H1 (cell line): ENCODE data around the gene DPEP2NB. TPM values are rescaled to one million over a fixed set of nuclear protein-coding genes. Genes with fewer than 3 reads are reported as not detected.

Source experiments
- ATF3 ChIP-seq: IDR thresholded peaks from 2 replicates; pipeline ENCODE4 v1.6.1; 2011; ENCODE audit warnings: low read depth, mild to moderate bottlenecking, low read length; ENCODE audit not compliant: insufficient read depth
- CBX5 ChIP-seq: fragments of 300-800, 300-1000 bp; sonication (generic); IDR thresholded peaks from 2 replicates; pipeline ENCODE4 v1.7.1; 2016; ENCODE audit warnings: antibody characterized with exemption, low read length, low read depth
- CHD2 ChIP-seq: IDR thresholded peaks from 2 replicates; pipeline ENCODE4 v1.6.1; 2012; ENCODE audit warnings: low read length, improper control_type of control experiment
- CTBP2 ChIP-seq: IDR thresholded peaks from 2 replicates; pipeline ENCODE4 v1.7.0; 2011; ENCODE audit warnings: borderline replicate concordance, mild to moderate bottlenecking, moderate library complexity, mixed read lengths, low read length; ENCODE audit not compliant: insufficient read depth, insufficient read length
- E2F6 ChIP-seq: IDR thresholded peaks from 2 replicates; pipeline ENCODE4 v1.6.1; 2012; ENCODE audit warnings: inconsistent platforms
- GTF2F1 ChIP-seq: IDR thresholded peaks from 2 replicates; pipeline ENCODE4 v1.6.1; 2012; ENCODE audit warnings: low read depth, low read length, improper control_type of control experiment, borderline replicate concordance
- JUN ChIP-seq: IDR thresholded peaks from 2 replicates; pipeline ENCODE4 v1.6.1; 2011; ENCODE audit warnings: low read depth, mild to moderate bottlenecking, improper control_type of control experiment, low read length
- JUND ChIP-seq: IDR thresholded peaks from 2 replicates; pipeline ENCODE4 v1.6.1; 2011; ENCODE audit warnings: mild to moderate bottlenecking, improper control_type of control experiment, low read length
- KDM4A ChIP-seq: IDR thresholded peaks from one replicate; pipeline ENCODE4 v1.7.1; 2012; ENCODE audit warnings: low read depth, mild to moderate bottlenecking, moderate library complexity, low read length, inconsistent platforms; ENCODE audit not compliant: severe bottlenecking
- MAFK ChIP-seq: IDR thresholded peaks from 2 replicates; pipeline ENCODE4 v1.6.1; 2012; ENCODE audit warnings: low read depth, mild to moderate bottlenecking, improper control_type of control experiment, low read length
- PHF8 ChIP-seq: fragments of 200-600 bp; sonication (generic); conservative IDR thresholded peaks from 2 replicates; pipeline ENCODE4 v1.7.1; 2012; ENCODE audit warnings: low read depth, mild to moderate bottlenecking, inconsistent platforms, low read length, moderate library complexity
- POLR2A ChIP-seq, 2 experiments: IDR thresholded peaks; 1 replicate in 1 of 2; 2 replicates in 1 of 2; pipeline ENCODE4 v1.6.1; 2011; ENCODE audit warnings: low read depth in 2 of 2, low read length in 2 of 2, mild to moderate bottlenecking in 2 of 2; ENCODE audit errors: control extremely low read depth in 1 of 2
- POLR2AphosphoS5 ChIP-seq: IDR thresholded peaks from 2 replicates; pipeline ENCODE4 v1.6.1; 2011; ENCODE audit warnings: low read depth, low read length
- POU5F1 ChIP-seq: IDR thresholded peaks from 2 replicates; pipeline ENCODE4 v1.6.1; 2011; ENCODE audit warnings: low read depth, mild to moderate bottlenecking, low read length, moderate library complexity
- RNF2 ChIP-seq: fragments of 200-900, 300-1000 bp; sonication (generic); IDR thresholded peaks from 2 replicates; pipeline ENCODE4 v1.7.1; 2016; ENCODE audit warnings: borderline replicate concordance, low read depth, mild to moderate bottlenecking, antibody characterized with exemption, low read length; ENCODE audit not compliant: poor library complexity, severe bottlenecking; ENCODE audit errors: missing control alignments
- RXRA ChIP-seq: IDR thresholded peaks from 2 replicates; pipeline ENCODE4 v1.6.1; 2011; ENCODE audit warnings: low read depth, mild to moderate bottlenecking, low read length, moderate library complexity; ENCODE audit not compliant: insufficient read depth
- SP2 ChIP-seq: IDR thresholded peaks from 2 replicates; pipeline ENCODE4 v1.6.1; 2012; ENCODE audit warnings: mild to moderate bottlenecking, low read length, inconsistent platforms
- SRF ChIP-seq: IDR thresholded peaks from 2 replicates; pipeline ENCODE4 v1.6.1; 2011; ENCODE audit warnings: mild to moderate bottlenecking, low read depth, low read length, moderate library complexity
- TAF1 ChIP-seq: IDR thresholded peaks from 2 replicates; pipeline ENCODE4 v1.6.1; 2011; ENCODE audit warnings: mild to moderate bottlenecking, low read depth, low read length
- TCF12 ChIP-seq: IDR thresholded peaks from 2 replicates; pipeline ENCODE4 v1.6.1; 2011; ENCODE audit warnings: low read depth, mild to moderate bottlenecking, low read length
- ZNF274 ChIP-seq: IDR thresholded peaks from 2 replicates; pipeline ENCODE4 v1.7.0; 2012; ENCODE audit warnings: low read length, borderline replicate concordance; ENCODE audit errors: extremely low read depth
- polyA plus RNA-seq, 7 experiments: library from polyadenylated mRNA; depleted of rRNA in 3 of 7; stranded (reverse) in 5 of 7; unstranded in 2 of 7; fragments of >200 nt in 5 of 7; fragments of 200-250 nt in 2 of 7; gene quantifications; 1 replicate in 5 of 7; 2 replicates in 1 of 7; 4 replicates in 1 of 7; pipeline versions ENCODE4 v1.2.1 to v1.2.3, GENCODE V29; 2011 to 2013; ENCODE audit warnings: missing spikeins in 2 of 7, mixed read lengths in 2 of 7
- total RNA-seq: library from RNA; stranded (reverse); fragmentation: NEBNext Ultra II Directional; extraction: Animal tissue kit (Norgen Biotek cat#: 25700); gene quantifications from 2 replicates; pipeline ENCODE4 v1.2.1, GENCODE V29; 2021
- TF ChIP-seq, protein P1 (sequence below): IDR thresholded peaks from 2 replicates; pipeline ENCODE4 v1.6.1; 2011; ENCODE audit warnings: low read length, improper control_type of control experiment

DPEP2NB gene
- total and polyA plus RNA-seq, 2 of the 8 experiments (the other 6 are each of a cell fraction or from before 2014, with no cell fraction given): not detected

DNA sequence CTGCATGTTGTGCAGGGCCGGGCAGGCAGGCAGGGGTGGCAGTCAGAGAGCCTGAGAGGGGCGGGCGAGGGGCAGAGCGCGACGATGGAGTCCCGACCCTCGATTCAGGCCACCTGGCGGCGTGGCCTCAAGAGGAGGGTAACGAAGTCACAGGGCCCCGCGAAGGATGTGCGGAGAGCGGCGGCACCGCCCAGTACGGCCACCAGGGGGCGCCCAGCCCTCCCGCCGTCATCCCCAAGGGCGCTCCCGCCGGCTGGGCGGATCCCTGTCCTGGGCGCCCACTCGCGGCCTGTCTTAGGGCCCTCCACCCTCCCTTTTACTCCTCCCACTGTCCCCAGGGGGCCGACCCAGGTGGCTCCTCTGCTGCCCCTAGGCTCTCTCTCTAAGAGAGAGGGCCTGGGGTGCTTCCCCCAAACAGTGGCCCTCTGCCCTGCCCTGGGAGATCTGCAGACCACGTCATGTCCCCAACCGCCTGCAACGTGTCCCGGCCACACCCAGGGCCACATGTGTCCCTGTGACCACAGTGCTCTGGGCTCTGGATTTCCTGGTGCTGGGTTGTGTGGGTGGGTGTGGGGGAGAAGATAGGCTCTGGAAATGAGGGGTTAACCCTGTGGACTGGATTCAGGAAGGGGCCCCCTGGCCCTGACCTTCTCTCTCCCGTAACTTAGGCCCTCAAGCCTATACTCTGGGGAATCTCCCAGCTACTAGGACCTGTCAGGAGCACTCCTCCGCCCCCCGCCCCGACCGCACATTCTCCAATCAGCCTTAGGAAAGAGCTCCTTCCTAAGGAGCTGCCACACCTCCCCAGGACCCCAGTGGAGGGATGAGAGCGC is 22.3 kb downstream of the DPEP2NB start (continued):
- peak; percentile 95 for TF ChIP-seq E2F6
- no peak for TF ChIP-seq RXRA
- TF ChIP-seq PHF8: no peak
- TF ChIP-seq POU5F1: no peak
- 0 out of 2 replicates have a peak, but pooled peaks have one; percentile 38 for TF ChIP-seq CHD2
- no peak for TF ChIP-seq SP2
- TF ChIP-seq CBX5: no peak
- TF ChIP-seq TAF1: 0 out of 2 replicates have a peak, but pooled peaks have one; percentile 19
- no peak for TF ChIP-seq MAFK
- TF ChIP-seq GTF2F1: no peak
- TF ChIP-seq POLR2AphosphoS5: no peak
- TF ChIP-seq, protein P1, sequence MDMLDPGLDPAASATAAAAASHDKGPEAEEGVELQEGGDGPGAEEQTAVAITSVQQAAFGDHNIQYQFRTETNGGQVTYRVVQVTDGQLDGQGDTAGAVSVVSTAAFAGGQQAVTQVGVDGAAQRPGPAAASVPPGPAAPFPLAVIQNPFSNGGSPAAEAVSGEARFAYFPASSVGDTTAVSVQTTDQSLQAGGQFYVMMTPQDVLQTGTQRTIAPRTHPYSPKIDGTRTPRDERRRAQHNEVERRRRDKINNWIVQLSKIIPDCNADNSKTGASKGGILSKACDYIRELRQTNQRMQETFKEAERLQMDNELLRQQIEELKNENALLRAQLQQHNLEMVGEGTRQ: no peak
- TF ChIP-seq CTBP2: no peak
- no peak for TF ChIP-seq JUN
- no peak for TF ChIP-seq ATF3
- no peak for TF ChIP-seq JUND
- no peak for TF ChIP-seq RNF2
- no peak for TF ChIP-seq POLR2A (IDR thresholded peaks at IDR 0.05; ENCODE audit: control extremely low read depth in 1 of 2, low read depth in 2 of 2, low read length in 2 of 2)
- no peak for TF ChIP-seq ZNF274
- TF ChIP-seq KDM4A: no peak
- no peak for TF ChIP-seq SRF
- TF ChIP-seq TCF12: 0 out of 2 replicates have a peak, but pooled peaks have one; percentile 58
